Keratinocyte (primary cell): ENCODE measurements around the gene SCP2D1. TPM values are rescaled to one million over a fixed set of nuclear protein-coding genes. Genes with fewer than 3 reads are reported as not detected.

Experiments used
- DNase-seq: peaks from one replicate; pipeline ENCODE4 v3.0.0-alpha.2; 2011; ENCODE audit warnings: low read depth, missing footprints, low spot score
- FAIRE-seq: peaks from 2 replicates; lab custom pipeline; 2011; peaks lifted over from hg19 to GRCh38; lab: Jason Lieb, UNC
- H2AFZ ChIP-seq: 2 replicates; pipeline ENCODE4 v1.6.0; 2012; ENCODE audit warnings: low read length, control low read depth, inconsistent platforms; ENCODE audit not compliant: control insufficient read depth
- H3K27ac ChIP-seq: 2 replicates; pipeline ENCODE4 v1.5.1; 2011; ENCODE audit warnings: low read length; ENCODE audit not compliant: control insufficient read depth, insufficient read depth
- H3K27me3 ChIP-seq: 3 replicates; pipeline ENCODE4 v1.6.0; 2011; ENCODE audit warnings: low read length; ENCODE audit not compliant: control insufficient read depth, insufficient read depth; ENCODE audit errors: extremely low read depth
- H3K36me3 ChIP-seq, 2 experiments: 2 replicates in 1 of 2; 3 replicates in 1 of 2; pipeline ENCODE4 v1.5.1; 2011; ENCODE audit warnings: low read length in 2 of 2, mild to moderate bottlenecking in 1 of 2; ENCODE audit not compliant: control insufficient read depth in 2 of 2, insufficient read depth in 2 of 2; ENCODE audit errors: extremely low read depth in 1 of 2
- H3K4me1 ChIP-seq: 3 replicates; pipeline ENCODE4 v1.5.1; 2011; ENCODE audit warnings: low read length; ENCODE audit not compliant: control insufficient read depth, insufficient read depth; ENCODE audit errors: extremely low read depth
- H3K4me2 ChIP-seq: 3 replicates; pipeline ENCODE4 v1.6.0; 2011; ENCODE audit warnings: low read depth, low read length; ENCODE audit not compliant: control insufficient read depth, insufficient read depth; ENCODE audit errors: extremely low read depth
- H3K4me3 ChIP-seq, 3 experiments: fragments of 200-600 bp in 1 of 3; sonication (generic) in 1 of 3; 2 replicates in 2 of 3; 3 replicates in 1 of 3; pipeline ENCODE4 v1.5.1; 2011 to 2016; ENCODE audit warnings: low read length in 3 of 3, mild to moderate bottlenecking in 3 of 3, control low read depth in 2 of 3, inconsistent platforms in 1 of 3, low read depth in 1 of 3, mixed read lengths in 1 of 3, mixed run types in 1 of 3, moderate library complexity in 1 of 3; ENCODE audit not compliant: control insufficient read depth in 2 of 3, insufficient read depth in 2 of 3; ENCODE audit errors: extremely low read depth in 1 of 3
- H3K79me2 ChIP-seq: 2 replicates; pipeline ENCODE4 v1.6.0; 2012; ENCODE audit warnings: low read length; ENCODE audit not compliant: control insufficient read depth, insufficient read depth
- H3K9ac ChIP-seq: 3 replicates; pipeline ENCODE4 v1.6.0; 2011; ENCODE audit warnings: low read length; ENCODE audit not compliant: control insufficient read depth, insufficient read depth; ENCODE audit errors: extremely low read depth
- H3K9me1 ChIP-seq: 3 replicates; pipeline ENCODE4 v1.6.0; 2011; ENCODE audit warnings: low read length; ENCODE audit not compliant: control insufficient read depth, insufficient read depth; ENCODE audit errors: extremely low read depth
- H3K9me3 ChIP-seq: 2 replicates; pipeline ENCODE4 v1.5.1; 2012; ENCODE audit warnings: low read depth, low read length; ENCODE audit not compliant: control insufficient read depth
- H4K20me1 ChIP-seq: 3 replicates; pipeline ENCODE4 v1.6.0; 2011; ENCODE audit warnings: low read length; ENCODE audit not compliant: control insufficient read depth, insufficient read depth; ENCODE audit errors: extremely low read depth
- EZH2 ChIP-seq: IDR thresholded peaks from one replicate; pipeline ENCODE4 v1.6.1; 2012; ENCODE audit warnings: inconsistent platforms, mild to moderate bottlenecking, low read length, moderate library complexity
- dilution Hi-C: fragments of 300-500 bp; cut with MboI; formaldehyde crosslinking; loops from one replicate; pipeline ENCODE4 v1.7.0; 2020; ENCODE audit warnings: low sequenced_read_pairs; ENCODE audit not compliant: extremely low pct_ligation_motif_present
- polyA plus RNA-seq, 5 experiments: library from polyadenylated mRNA; depleted of rRNA in 3 of 5; stranded (reverse) in 3 of 5; stranded (forward) in 1 of 5; unstranded in 1 of 5; fragments of >200 nt; gene quantifications; 1 replicate in 1 of 5; 2 replicates in 3 of 5; 3 replicates in 1 of 5; pipeline versions ENCODE4 v1.2.1 to v1.2.3, GENCODE V29; 2011 to 2012; ENCODE audit warnings: missing spikeins in 2 of 5, low read depth in 1 of 5, low replicate concordance in 1 of 5
- TF ChIP-seq, protein P1 (sequence below), 3 experiments: IDR thresholded peaks in 1 of 3; conservative IDR thresholded peaks in 1 of 3; optimal IDR thresholded peaks in 1 of 3; 2 replicates in 2 of 3; 3 replicates in 1 of 3; pipeline versions ENCODE3 to v1.5.1; 2011; ENCODE audit warnings: low read length in 3 of 3, mild to moderate bottlenecking in 3 of 3, moderate library complexity in 2 of 3, control low read depth in 1 of 3, inconsistent platforms in 1 of 3; ENCODE audit not compliant: insufficient read depth in 2 of 3; ENCODE audit errors: extremely low read depth in 1 of 3

SCP2D1 gene
- polyA plus RNA-seq, 1 donor (not counting 4 experiments of a cell fraction or from before 2014, with no cell fraction given): not detected

GRCh38 chr20:18855882-18856281 lies 42.3 kb downstream of the SCP2D1 start:
- H2AFZ ChIP-seq: no peak overlapping the region
- TF ChIP-seq, protein P1, sequence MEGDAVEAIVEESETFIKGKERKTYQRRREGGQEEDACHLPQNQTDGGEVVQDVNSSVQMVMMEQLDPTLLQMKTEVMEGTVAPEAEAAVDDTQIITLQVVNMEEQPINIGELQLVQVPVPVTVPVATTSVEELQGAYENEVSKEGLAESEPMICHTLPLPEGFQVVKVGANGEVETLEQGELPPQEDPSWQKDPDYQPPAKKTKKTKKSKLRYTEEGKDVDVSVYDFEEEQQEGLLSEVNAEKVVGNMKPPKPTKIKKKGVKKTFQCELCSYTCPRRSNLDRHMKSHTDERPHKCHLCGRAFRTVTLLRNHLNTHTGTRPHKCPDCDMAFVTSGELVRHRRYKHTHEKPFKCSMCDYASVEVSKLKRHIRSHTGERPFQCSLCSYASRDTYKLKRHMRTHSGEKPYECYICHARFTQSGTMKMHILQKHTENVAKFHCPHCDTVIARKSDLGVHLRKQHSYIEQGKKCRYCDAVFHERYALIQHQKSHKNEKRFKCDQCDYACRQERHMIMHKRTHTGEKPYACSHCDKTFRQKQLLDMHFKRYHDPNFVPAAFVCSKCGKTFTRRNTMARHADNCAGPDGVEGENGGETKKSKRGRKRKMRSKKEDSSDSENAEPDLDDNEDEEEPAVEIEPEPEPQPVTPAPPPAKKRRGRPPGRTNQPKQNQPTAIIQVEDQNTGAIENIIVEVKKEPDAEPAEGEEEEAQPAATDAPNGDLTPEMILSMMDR (optimal IDR thresholded peaks at IDR 0.05 in 1 of 3, IDR thresholded peaks at IDR 0.05 in 1 of 3, conservative IDR thresholded peaks at IDR 0.05 in 1 of 3; ENCODE audit: extremely low read depth in 1 of 3, insufficient read depth in 2 of 3, low read length in 3 of 3): no peak
- TF ChIP-seq EZH2: no peak
- dilution Hi-C loops: no loop called here

DNA sequence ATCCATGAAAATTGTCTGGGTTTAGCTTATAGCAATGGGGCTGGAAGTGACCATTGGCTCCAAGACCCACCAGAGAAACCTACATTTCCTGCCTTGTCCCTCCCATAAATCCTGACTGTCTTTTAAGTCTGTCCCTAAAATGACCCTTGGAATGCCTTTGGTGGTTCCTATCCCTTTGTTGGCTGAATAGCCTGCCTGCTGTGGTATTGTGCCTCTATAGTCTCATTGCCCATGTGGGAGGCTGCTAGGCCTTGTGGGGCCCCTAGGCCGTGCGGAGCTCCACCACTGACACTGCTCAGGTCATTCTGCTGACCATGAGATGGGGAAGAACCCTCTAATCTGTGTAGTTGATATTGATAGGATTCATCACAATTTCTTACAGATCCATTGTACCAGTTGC lies 43.3 kb downstream of the SCP2D1 start:
- Histone ChIP-seq H3K9ac (no peak overlapping the region), H3K36me3 (no peaks in the 10 kb centered on the region), H2AFZ (no peak overlapping the region), H3K4me3 (no peak overlapping the region), H3K9me1 (no peaks in the 10 kb centered on the region), H3K79me2 (no peaks in the 10 kb centered on the region), H3K27me3 (no peaks in the 10 kb centered on the region), H3K9me3 (peaks cover 2% of the 10 kb centered on the region), H3K27ac (no peak overlapping the region), H3K4me1 (peaks cover 35% of the 10 kb centered on the region), H3K4me2 (no peak overlapping the region), H4K20me1 (no peaks in the 10 kb centered on the region)
- dilution Hi-C loops: no loop called here
- no peak for DNase-seq
- TF ChIP-seq EZH2: no peak
- TF ChIP-seq, protein P1 (optimal IDR thresholded peaks at IDR 0.05 in 1 of 3, IDR thresholded peaks at IDR 0.05 in 1 of 3, conservative IDR thresholded peaks at IDR 0.05 in 1 of 3; ENCODE audit: extremely low read depth in 1 of 3, insufficient read depth in 2 of 3, low read length in 3 of 3): no peak
- no peak for FAIRE-seq

More at GRCh38 chr20:18855882-18856281, 42.3 kb downstream of the SCP2D1 start:
- Histone ChIP-seq H3K9me1 (no peaks in the 10 kb centered on the region), H3K9me3 (peaks cover 2% of the 10 kb centered on the region), H3K79me2 (no peaks in the 10 kb centered on the region), H3K27me3 (no peaks in the 10 kb centered on the region), H3K4me1 (peaks cover 36% of the 10 kb centered on the region), H3K4me2 (no peak overlapping the region), H4K20me1 (no peaks in the 10 kb centered on the region), H3K9ac (no peak overlapping the region), H3K4me3 (no peak overlapping the region), H3K36me3 (no peaks in the 10 kb centered on the region), H3K27ac (no peak overlapping the region)
- no peak for DNase-seq
- no peak for FAIRE-seq
